ENCODE data around the gene CTBP2.
A peak's percentile ranks its signal among the peaks of the same experiment; 100 is the strongest.

Gene CTBP2

DNA sequence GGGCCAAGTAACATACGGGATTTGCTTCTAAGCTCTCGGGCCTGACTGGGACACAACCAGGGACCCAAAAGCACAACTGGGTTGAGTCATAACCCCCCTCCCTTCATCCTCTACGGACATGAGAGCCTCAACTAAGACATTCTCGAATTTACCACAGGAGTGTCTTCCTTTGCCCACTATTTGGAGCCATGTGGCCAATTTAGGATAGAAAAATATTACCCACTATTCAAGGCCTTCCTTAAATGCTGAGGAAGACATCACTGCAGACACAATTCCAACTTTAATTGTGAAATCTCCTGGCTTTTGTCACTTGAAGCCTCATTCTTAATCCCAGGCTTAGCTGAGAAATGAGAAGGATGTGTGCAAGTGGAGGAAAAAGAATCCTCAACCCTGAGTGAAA lies 11.8 kb downstream of the CTBP2 start:
- peak; percentile 46 for DNase-seq (ENCODE audit: low read depth)
- peak overlapping the region; percentile 60 for H3K4me3 ChIP-seq (ENCODE audit: low read length)
- peaks cover 55% of the 10 kb centered on the region for H3K4me1 ChIP-seq (ENCODE audit: control insufficient read depth, insufficient read depth, low read length)
- peaks cover 5% of the 10 kb centered on the region for H3K36me3 ChIP-seq (ENCODE audit: control insufficient read depth, insufficient read depth, low read length, severe bottlenecking)
- H3K9me3 ChIP-seq (ENCODE audit: control insufficient read depth, low read length), result no peaks in the 10 kb centered on the region
- H3K9ac ChIP-seq (ENCODE audit: low read length), result no peak overlapping the region
- H3K27me3 ChIP-seq (replicated peaks; ENCODE audit: control insufficient read depth, insufficient read depth, low read length), result no peaks in the 10 kb centered on the region

DNA sequence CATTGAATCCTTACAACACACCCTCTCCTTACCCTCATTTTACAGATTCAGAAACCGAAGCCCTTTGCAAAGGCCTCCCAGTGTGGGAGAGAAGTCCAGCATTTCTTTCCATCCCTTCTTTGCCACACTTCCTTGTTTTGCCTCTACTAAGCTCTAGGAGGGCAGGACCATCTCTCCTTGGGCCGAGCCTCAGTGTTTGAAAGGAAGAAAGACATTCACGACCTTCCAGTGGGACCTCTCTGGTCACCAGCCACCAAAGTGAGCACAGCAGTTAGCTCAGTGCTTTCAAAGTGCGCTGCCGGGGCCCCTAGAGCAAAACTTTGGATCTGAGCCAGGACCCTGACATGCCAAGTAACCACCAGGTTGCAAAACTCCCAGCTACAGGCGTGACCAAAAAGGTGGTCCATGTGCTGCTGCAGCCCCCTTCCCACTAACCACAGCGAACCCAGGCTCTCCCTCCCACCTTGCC lies 12.4 kb downstream of the CTBP2 start:
- Histone ChIP-seq H3K9me3 (ENCODE audit: control insufficient read depth, low read length) (no peaks in the 10 kb centered on the region), H3K4me1 (ENCODE audit: control insufficient read depth, insufficient read depth, low read length) (peaks cover 50% of the 10 kb centered on the region), H3K9ac (ENCODE audit: low read length) (peak overlapping the region; percentile 42), H3K27me3 (replicated peaks; ENCODE audit: control insufficient read depth, insufficient read depth, low read length) (no peaks in the 10 kb centered on the region), H3K4me3 (ENCODE audit: low read length) (peak overlapping the region; percentile 60), H3K36me3 (ENCODE audit: control insufficient read depth, insufficient read depth, low read length, severe bottlenecking) (peaks cover 5% of the 10 kb centered on the region)
- DNase-seq (ENCODE audit: low read depth), result peak; percentile 73

DNA sequence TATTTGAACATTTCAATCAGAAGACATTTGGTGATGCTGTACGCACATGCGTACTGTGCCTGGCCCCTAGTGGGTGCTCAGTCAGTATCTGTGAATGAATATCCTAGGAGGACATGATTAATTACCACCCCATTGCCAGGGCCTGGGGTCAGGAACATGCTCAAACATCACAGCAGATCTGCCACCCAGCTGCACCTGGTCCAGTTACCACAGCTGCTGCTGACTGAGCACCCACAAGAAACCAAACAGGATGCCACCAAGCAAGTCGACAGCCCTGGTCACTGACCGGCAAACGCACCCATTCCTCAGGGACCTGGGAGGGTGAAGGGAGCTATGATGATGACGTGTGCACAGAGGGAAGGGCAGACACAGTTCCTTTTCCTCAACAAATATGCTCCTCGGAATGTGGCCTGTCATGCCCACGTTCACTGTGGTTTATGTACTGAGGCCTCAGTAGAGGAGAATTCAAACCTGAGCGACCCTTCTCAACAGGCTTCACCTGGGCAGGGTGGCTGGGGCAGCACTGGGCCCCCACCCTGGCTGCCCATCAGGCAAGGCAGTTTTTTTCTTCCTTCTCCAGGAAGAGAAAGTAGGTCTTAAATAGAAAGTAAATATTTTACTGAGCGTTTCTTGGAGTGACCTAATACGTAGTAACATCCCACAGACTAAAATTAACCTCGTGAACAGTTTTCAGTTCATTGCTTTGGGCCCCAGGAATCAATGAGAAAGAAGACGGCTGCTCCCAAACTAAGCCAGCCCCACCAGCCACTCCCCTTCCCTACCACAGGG lies 13.4 kb downstream of the CTBP2 start:
- Histone ChIP-seq H3K9me3 (ENCODE audit: control insufficient read depth, low read length) (no peaks in the 10 kb centered on the region), H3K4me1 (ENCODE audit: control insufficient read depth, insufficient read depth, low read length) (peaks cover 43% of the 10 kb centered on the region)
- peak; percentile 65 for DNase-seq (ENCODE audit: low read depth)

DNA sequence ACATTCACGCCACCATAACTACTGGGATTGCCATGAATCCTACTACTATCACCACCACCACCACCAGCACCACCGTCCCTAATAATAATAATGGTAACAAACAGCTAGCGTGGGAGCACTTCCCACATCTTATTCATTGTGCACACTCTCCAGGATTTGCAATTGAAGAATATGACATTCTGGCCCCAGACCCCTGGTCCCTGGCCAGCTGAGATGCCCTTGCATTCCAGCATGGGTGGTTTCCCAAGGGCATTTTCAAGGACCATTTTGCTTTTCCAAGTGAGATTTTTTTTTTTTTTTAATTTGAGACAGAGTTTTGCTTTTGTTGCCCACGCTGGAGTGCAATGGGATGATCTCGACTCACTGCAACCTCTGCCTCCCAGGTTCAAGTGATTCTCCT lies 14.7 kb downstream of the CTBP2 start:
- no peaks in the 10 kb centered on the region for H3K36me3 ChIP-seq (ENCODE audit: control insufficient read depth, insufficient read depth, low read length, severe bottlenecking)
- no peak overlapping the region for H3K4me3 ChIP-seq (ENCODE audit: low read length)
- peaks cover 43% of the 10 kb centered on the region for H3K4me1 ChIP-seq (ENCODE audit: control insufficient read depth, insufficient read depth, low read length)
- H3K27me3 ChIP-seq (replicated peaks; ENCODE audit: control insufficient read depth, insufficient read depth, low read length), result no peaks in the 10 kb centered on the region
- no peaks in the 10 kb centered on the region for H3K9me3 ChIP-seq (ENCODE audit: control insufficient read depth, low read length)
- DNase-seq (ENCODE audit: low read depth), result no peak
- H3K9ac ChIP-seq (ENCODE audit: low read length), result no peak overlapping the region

More for the DNA sequence above, 13.4 kb downstream of the CTBP2 start:
- peaks cover 5% of the 10 kb centered on the region for H3K36me3 ChIP-seq (ENCODE audit: control insufficient read depth, insufficient read depth, low read length, severe bottlenecking)
- no peaks in the 10 kb centered on the region for H3K27me3 ChIP-seq (replicated peaks; ENCODE audit: control insufficient read depth, insufficient read depth, low read length)
- H3K4me3 ChIP-seq (ENCODE audit: low read length), result no peak overlapping the region
- peak overlapping the region; percentile 42 for H3K9ac ChIP-seq (ENCODE audit: low read length)

DNA sequence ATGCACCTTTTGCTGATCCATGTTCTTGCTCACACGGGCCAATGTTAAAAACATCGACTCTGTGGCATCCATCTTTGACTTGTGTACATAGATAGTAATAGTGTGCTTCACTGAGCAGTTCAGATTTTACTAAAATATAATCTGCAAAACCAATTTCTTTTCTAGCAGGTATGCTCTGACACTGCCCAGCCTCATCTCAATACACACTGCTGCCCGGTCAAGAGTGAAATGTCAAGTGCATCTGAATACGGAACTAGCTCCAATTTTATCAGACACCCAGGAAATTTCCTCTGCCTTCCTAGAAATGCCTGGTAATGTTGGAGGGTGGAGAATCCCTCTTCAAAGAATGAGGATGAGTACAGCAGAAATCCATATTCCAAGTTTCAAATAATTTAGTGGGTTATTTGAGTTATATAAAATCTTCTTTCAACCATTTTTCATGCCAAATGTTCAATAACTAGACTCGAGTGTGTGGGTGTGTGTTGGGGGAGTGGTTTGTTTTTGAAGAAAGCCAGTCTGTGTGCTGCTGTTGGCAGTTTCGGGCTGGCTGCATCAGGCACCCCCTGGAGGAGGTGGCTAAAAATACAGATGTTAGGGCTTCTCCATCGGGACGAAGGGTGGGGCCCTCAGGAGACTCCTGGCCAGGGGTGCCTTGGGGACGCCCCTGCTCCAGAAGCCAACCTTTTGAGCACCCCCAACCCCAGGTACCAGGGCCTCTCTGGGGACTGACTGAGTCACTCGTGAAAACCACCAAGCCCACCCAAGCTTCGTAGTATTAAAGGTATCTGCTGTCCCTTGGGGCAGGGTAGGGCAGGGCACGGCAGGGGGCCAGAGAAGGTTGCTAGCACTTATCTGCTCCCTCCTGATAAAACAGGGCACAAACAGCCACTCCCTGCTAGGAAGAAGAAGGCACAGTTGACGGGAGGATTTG lies 15.4 kb downstream of the CTBP2 start:
- peak; percentile 61 for DNase-seq (ENCODE audit: low read depth)
- no peaks in the 10 kb centered on the region for H3K36me3 ChIP-seq (ENCODE audit: control insufficient read depth, insufficient read depth, low read length, severe bottlenecking)

DNA sequence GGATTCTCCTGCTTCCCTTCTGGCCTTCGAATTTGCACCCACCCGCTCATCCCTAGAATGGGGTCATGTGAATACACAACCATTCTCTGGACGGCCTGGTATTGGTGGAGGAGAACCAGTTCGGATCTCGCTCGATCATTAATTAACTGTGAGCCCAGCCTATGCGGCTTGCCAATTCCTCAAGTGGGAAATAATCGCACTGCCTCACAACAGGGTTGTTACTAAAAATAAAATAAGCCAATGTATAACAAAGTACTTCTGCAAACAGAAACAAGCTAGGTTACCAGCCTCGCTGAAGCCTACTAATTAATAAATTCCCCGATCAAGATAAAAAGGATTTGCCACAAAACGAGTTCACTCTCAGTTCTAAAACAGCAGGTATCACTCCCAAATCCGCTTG lies 16.2 kb downstream of the CTBP2 start:
- H3K36me3 ChIP-seq (ENCODE audit: control insufficient read depth, insufficient read depth, low read length, severe bottlenecking), result no peaks in the 10 kb centered on the region
- DNase-seq (ENCODE audit: low read depth), result no peak
- no peak overlapping the region for H3K4me3 ChIP-seq (ENCODE audit: low read length)
- no peaks in the 10 kb centered on the region for H3K27me3 ChIP-seq (replicated peaks; ENCODE audit: control insufficient read depth, insufficient read depth, low read length)
- no peaks in the 10 kb centered on the region for H3K9me3 ChIP-seq (ENCODE audit: control insufficient read depth, low read length)
- H3K9ac ChIP-seq (ENCODE audit: low read length), result no peak overlapping the region
- H3K4me1 ChIP-seq (ENCODE audit: control insufficient read depth, insufficient read depth, low read length), result peaks cover 39% of the 10 kb centered on the region

More for the DNA sequence above, 15.4 kb downstream of the CTBP2 start:
- no peak overlapping the region for H3K9ac ChIP-seq (ENCODE audit: low read length)
- no peak overlapping the region for H3K4me3 ChIP-seq (ENCODE audit: low read length)
- H3K9me3 ChIP-seq (ENCODE audit: control insufficient read depth, low read length), result no peaks in the 10 kb centered on the region
- H3K27me3 ChIP-seq (replicated peaks; ENCODE audit: control insufficient read depth, insufficient read depth, low read length), result no peaks in the 10 kb centered on the region
- H3K4me1 ChIP-seq (ENCODE audit: control insufficient read depth, insufficient read depth, low read length), result peaks cover 43% of the 10 kb centered on the region

DNA sequence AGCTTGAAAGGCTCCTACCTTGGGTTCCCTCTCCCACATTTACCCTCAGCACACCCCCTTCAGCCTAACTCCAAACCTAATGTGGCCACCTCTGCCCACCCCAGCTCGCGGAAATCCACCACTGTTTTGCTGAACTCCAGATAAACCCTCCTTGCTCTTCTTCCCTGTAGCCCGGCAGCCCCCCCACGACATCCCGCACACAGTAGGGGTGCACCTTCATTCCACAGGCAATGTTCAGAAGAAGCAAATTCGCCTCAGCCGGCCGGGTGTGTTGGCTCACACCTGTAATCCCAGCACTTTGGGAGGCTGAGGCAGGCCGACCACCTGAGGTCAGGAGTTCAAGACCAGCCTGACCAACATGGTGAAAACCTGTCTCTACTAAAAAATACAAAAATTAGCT lies 17.4 kb downstream of the CTBP2 start:
- DNase-seq (ENCODE audit: low read depth), result no peak
- no peak overlapping the region for H3K4me3 ChIP-seq (ENCODE audit: low read length)
- H3K9ac ChIP-seq (ENCODE audit: low read length), result no peak overlapping the region
- no peaks in the 10 kb centered on the region for H3K9me3 ChIP-seq (ENCODE audit: control insufficient read depth, low read length)
- peaks cover 26% of the 10 kb centered on the region for H3K4me1 ChIP-seq (ENCODE audit: control insufficient read depth, insufficient read depth, low read length)
- H3K27me3 ChIP-seq (replicated peaks; ENCODE audit: control insufficient read depth, insufficient read depth, low read length), result no peaks in the 10 kb centered on the region
- H3K36me3 ChIP-seq (ENCODE audit: control insufficient read depth, insufficient read depth, low read length, severe bottlenecking), result peaks cover 3% of the 10 kb centered on the region

DNA sequence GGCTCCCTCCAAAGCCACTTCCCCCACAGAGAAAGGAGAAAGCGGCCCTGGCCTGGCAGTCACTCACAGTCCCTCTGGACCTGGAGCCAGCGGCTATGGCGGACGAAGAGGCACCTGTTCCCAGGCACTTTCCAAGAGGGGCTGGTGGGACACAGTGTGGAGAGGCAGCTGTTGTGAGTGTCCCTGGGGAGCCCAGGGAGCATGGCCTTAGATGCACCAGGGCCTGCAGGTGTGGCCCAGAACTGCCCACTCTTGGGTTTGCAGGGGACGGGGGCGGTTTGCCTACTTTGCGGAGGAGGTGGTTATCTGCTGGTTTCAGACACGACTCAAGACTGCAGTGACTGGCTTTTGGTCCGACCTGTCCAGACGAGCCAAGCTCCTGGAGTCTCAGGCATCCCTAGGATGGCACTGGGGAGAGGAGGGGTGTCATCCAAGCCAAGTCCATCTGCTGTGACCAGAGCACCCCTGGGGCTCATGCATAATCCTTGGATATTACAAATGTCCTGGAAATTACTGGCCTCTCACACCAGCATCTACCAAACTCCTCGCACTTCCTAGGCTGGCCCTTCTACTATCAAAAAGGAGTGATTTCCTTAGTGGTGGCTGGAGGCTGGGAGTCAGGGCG lies 18.4 kb downstream of the CTBP2 start:
- no peak for DNase-seq (ENCODE audit: low read depth)
- Histone ChIP-seq H3K36me3 (ENCODE audit: control insufficient read depth, insufficient read depth, low read length, severe bottlenecking) (peaks cover 6% of the 10 kb centered on the region), H3K9ac (ENCODE audit: low read length) (no peak overlapping the region)

DNA sequence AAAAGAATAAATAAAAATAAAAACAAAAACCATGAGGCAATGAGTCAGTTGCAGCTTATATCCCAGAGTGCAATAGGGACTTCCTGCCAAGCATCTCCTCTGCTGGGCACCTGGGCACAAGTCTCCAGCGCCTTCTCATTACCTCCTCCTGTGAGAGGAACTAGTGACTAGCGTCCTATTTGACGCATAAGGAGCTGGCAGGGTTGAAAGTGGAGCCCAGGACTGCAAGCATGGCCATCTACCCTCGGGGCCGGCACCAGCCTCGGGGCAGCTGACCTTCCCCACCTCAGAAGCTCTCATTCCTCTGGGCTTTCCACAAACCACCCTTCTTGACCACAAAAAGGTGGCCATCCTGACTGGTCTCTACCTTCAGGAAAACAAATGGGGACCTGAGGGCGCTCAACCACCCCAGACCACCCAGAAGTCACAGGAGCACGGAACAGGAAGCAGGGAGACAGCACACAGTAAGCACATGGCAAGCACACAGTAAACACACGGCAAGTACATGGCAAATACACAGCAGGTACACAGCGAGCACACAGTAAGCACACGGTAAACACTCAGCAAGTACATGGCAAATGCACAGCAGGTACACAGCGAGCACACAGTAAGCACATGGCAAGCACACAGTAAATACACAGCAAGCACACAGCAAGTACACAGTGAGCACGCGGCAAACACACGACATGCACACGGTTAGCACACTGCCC lies 19.1 kb downstream of the CTBP2 start:
- H3K36me3 ChIP-seq (ENCODE audit: control insufficient read depth, insufficient read depth, low read length, severe bottlenecking), result peaks cover 6% of the 10 kb centered on the region

More for the DNA sequence above, 18.4 kb downstream of the CTBP2 start:
- Histone ChIP-seq H3K4me1 (ENCODE audit: control insufficient read depth, insufficient read depth, low read length) (peaks cover 16% of the 10 kb centered on the region), H3K4me3 (ENCODE audit: low read length) (no peak overlapping the region), H3K9me3 (ENCODE audit: control insufficient read depth, low read length) (no peaks in the 10 kb centered on the region), H3K27me3 (replicated peaks; ENCODE audit: control insufficient read depth, insufficient read depth, low read length) (no peaks in the 10 kb centered on the region)

DNA sequence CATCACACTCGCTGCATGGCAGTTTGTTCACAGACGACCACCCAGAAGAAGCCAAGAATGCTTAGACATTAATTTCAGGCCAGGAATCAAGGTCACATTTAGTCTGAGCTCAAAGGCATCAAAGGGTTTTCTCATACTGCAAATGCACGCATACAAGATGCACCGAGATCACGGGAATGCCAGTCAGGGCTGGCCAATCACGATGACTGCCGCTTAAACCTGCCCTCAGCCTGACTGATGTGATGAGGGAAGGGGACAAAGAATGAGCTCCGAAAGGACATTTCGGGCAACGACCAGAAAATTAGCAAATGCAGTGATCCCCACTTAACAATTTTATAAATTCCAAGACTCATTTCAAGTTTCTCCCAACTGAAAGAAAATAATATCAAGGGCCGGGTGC lies 20.2 kb downstream of the CTBP2 start:
- Histone ChIP-seq H3K4me3 (ENCODE audit: low read length) (no peak overlapping the region), H3K4me1 (ENCODE audit: control insufficient read depth, insufficient read depth, low read length) (peaks cover 11% of the 10 kb centered on the region), H3K36me3 (ENCODE audit: control insufficient read depth, insufficient read depth, low read length, severe bottlenecking) (peaks cover 6% of the 10 kb centered on the region), H3K27me3 (replicated peaks; ENCODE audit: control insufficient read depth, insufficient read depth, low read length) (no peaks in the 10 kb centered on the region), H3K9ac (ENCODE audit: low read length) (no peak overlapping the region), H3K9me3 (ENCODE audit: control insufficient read depth, low read length) (no peaks in the 10 kb centered on the region)
- no peak for DNase-seq (ENCODE audit: low read depth)

More for the DNA sequence above, 19.1 kb downstream of the CTBP2 start:
- Histone ChIP-seq H3K4me3 (ENCODE audit: low read length) (no peak overlapping the region), H3K4me1 (ENCODE audit: control insufficient read depth, insufficient read depth, low read length) (peaks cover 11% of the 10 kb centered on the region), H3K9me3 (ENCODE audit: control insufficient read depth, low read length) (no peaks in the 10 kb centered on the region), H3K9ac (ENCODE audit: low read length) (no peak overlapping the region), H3K27me3 (replicated peaks; ENCODE audit: control insufficient read depth, insufficient read depth, low read length) (no peaks in the 10 kb centered on the region)
- DNase-seq (ENCODE audit: low read depth), result no peak

All from adipocyte (in vitro differentiated cells).